Choroid plexus epithelial cell (primary cell): Measurements from ENCODE around the gene HACL1.

Source experiments
- DNase-seq: peaks from one replicate; pipeline ENCODE4 v3.0.0-alpha.2; 2010; ENCODE audit warnings: low read depth
- H3K4me3 ChIP-seq: 2 replicates; pipeline ENCODE4 v1.5.1; 2011; ENCODE audit warnings: low read depth, mild to moderate bottlenecking, control low read depth, low read length, moderate library complexity
- CTCF ChIP-seq: conservative IDR thresholded peaks from 2 replicates; pipeline ENCODE4 v1.5.1; 2011; ENCODE audit warnings: low read depth, mild to moderate bottlenecking, control low read depth, inconsistent platforms, low read length, moderate library complexity

The HACL1 gene

GRCh38 chr3:15527031-15527459 lies 74.3 kb downstream of the HACL1 start:
- DNase-seq = peak; percentile 24
- H3K4me3 ChIP-seq = no peak overlapping the region
- TF ChIP-seq CTCF = peak; percentile 52

GRCh38 chr3:15525790-15526189 lies 75.6 kb downstream of the HACL1 start:
- TF ChIP-seq CTCF = no peak
- no peak for DNase-seq
- H3K4me3 ChIP-seq = no peak overlapping the region

GRCh38 chr3:15523660-15524417 lies 77.5 kb downstream of the HACL1 start:
- no peak for TF ChIP-seq CTCF
- no peak overlapping the region for H3K4me3 ChIP-seq
- no peak for DNase-seq

GRCh38 chr3:15522016-15522415 lies 79.4 kb downstream of the HACL1 start:
- no peak overlapping the region for H3K4me3 ChIP-seq
- no peak for TF ChIP-seq CTCF
- DNase-seq = no peak

GRCh38 chr3:15521573-15521965 lies 79.8 kb downstream of the HACL1 start, which contains the start of gene COLQ:
TSS of gene COLQ (minus strand) at chr3:15521706. CDS start at chr3:15521625, 81 bp downstream.
- no peak for TF ChIP-seq CTCF
- DNase-seq = peak; percentile 14
- no peak within 1 kb of the TSS for H3K4me3 ChIP-seq

- no peak overlapping the region for H3K4me3 ChIP-seq
- DNase-seq = no peak
- TF ChIP-seq CTCF = no peak
Measured at GRCh38 chr3:15520804-15521572, 80.4 kb downstream of the HACL1 start.
